VCaP (cell line): ENCODE results near the gene SMOC2.

Source experiments
- H3K27ac ChIP-seq: fragments of 450-650 bp; 2 replicates; pipeline ENCODE4 v1.5.1; 2017
- CTCF ChIP-seq: fragments of 450-650 bp; conservative IDR thresholded peaks from 2 replicates; pipeline ENCODE4 v1.5.1; 2017; ENCODE audit warnings: mild to moderate bottlenecking, moderate library complexity

Gene SMOC2

GRCh38 chr6:168678077-168678476 lies 237.1 kb downstream of the SMOC2 start:
- no peak for TF ChIP-seq CTCF
- no peak overlapping the region for H3K27ac ChIP-seq

DNA sequence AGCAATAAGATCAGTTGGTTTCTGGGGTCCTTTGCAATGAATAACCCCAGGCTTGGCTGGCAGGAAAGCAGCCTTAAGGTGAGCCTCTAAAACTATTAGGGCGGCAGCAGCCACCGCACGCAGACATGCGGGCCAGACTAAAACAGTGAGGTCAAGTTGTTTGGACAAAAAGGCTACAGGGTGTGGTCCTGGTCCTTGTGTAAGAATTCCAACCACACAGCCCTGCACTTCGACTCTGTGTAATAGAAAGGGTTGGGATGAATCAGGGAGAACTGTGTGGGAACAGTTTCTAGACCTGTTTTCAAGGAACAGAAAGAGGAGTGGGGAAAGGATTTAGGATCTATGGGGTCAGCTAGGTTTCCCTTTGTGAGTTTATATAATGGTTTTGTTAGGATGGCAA lies 237.6 kb downstream of the SMOC2 start:
- H3K27ac ChIP-seq = no peak overlapping the region
- no peak for TF ChIP-seq CTCF

DNA sequence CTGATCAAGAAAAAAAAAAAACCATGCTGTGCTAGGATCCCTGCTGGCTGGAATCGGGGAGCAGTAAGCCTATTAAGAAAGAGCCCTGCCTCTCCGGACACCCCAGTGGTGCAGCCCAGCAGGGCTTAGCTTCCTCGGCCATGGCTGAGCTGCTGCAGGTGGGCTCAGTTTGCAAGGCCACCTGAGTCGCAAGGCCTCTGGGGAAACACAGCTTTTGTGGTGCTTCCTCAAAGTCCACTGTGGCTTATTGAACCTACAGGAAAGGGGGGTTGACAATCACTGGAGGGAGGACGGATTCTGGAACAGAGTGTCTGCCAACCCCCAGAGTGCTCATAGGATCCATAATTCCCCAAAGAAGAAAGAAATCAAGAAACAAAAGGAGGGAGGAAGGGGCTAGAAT lies 240.8 kb downstream of the SMOC2 start:
- no peak overlapping the region for H3K27ac ChIP-seq
- TF ChIP-seq CTCF = no peak

DNA sequence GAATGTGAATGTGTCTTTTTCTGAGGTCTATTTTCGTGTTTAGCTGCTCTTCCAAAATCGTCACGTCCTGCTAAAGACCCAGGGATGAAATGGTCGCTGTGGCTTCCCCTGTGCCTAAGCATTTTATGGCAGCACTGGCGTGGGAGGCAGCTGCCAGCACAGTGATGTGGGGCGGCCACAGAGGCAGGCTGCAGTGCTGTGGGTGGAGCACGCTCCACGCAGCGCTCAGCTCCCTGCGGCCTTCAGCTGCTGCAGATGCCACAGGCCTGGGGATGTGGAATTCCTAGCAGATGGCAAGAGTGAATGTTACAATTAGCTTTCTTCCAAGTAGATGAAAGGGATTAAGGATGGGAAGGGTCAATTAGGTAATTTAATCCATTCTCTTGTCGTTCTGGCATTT lies 242.6 kb downstream of the SMOC2 start:
- H3K27ac ChIP-seq = no peak overlapping the region
- TF ChIP-seq CTCF = no peak

GRCh38 chr6:168684471-168684870 lies 243.5 kb downstream of the SMOC2 start:
- no peak for TF ChIP-seq CTCF

DNA sequence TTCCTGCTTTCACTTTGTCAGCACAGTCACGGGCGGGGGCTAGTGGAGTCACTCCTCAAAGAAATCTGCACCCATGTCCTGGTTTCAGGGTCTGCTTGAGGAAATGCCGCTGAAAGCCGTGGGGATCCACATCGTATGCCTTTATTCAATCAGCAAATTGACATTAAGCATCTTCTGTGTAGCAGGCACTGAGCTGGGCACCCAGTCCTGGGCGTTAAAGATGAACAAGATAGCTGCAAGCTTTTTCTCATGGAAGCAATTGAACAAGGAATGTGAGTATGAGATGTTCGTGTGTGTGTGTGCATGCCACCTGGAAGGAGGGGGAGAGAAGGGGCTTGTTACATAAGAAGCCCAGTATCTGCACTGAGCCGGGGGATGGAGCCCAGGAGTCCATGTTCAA lies 243.9 kb downstream of the SMOC2 start:
- H3K27ac ChIP-seq = no peak overlapping the region
- no peak for TF ChIP-seq CTCF

More at GRCh38 chr6:168684471-168684870, 243.5 kb downstream of the SMOC2 start:
- no peak overlapping the region for H3K27ac ChIP-seq

DNA sequence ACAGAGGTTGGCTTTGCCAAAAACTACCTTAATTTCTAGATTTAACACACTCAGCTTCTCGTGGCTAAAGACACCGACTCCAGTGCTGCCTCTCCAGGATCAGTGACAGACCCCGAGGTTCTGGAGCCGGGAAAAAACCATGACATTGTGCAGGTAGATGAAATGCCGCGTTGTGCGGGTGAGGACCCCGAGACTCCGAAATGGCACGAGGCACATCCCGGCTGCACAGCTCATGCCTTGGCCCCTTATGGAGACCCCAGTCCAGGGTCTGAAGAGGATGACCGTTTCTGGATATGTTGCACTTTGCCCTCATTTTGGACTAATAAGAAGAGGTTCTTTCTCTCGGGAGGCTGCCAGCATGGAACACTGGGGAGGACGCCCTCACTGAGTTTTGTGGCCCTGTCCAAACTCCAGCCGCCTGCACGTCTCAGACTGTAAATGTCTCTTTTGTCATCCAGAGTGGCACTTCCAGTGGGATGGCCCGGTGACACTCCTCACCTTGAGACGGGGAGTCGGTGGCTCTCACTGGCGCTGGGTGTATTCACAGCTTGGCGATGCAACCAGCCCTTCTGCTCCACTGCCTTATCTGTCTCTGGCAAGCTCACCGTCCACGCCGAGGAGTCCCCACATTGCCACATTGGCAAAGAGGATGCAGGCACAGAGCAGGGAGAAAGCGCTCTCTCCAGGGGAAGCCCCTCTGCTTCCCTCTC lies 245.2 kb downstream of the SMOC2 start:
- TF ChIP-seq CTCF = no peak
- H3K27ac ChIP-seq = no peak overlapping the region
